HepG2 (cell line): Measurements from ENCODE around the gene NAPB. TPM values are rescaled to one million over a fixed set of nuclear protein-coding genes. Genes with fewer than 3 reads are reported as not detected.

Experiments
- BCL6 ChIP-seq: IDR thresholded peaks from 2 replicates; pipeline ENCODE4 v1.6.1; 2016; ENCODE audit warnings: missing genetic modification reagents, missing compliant biosample characterization
- BRCA1 ChIP-seq: sonication (generic); formaldehyde crosslinking; IDR thresholded peaks from 2 replicates; pipeline ENCODE4 v1.4.0; 2020; ENCODE audit warnings: missing genetic modification reagents
- CHD4 ChIP-seq: fragments of 200-600 bp; sonication (generic); IDR thresholded peaks from 2 replicates; pipeline ENCODE4 v1.7.0; 2017; ENCODE audit warnings: mild to moderate bottlenecking, low read length, borderline replicate concordance
- KDM5A ChIP-seq: fragments of 200-600 bp; sonication (generic); IDR thresholded peaks from 2 replicates; pipeline ENCODE4 v1.7.0; 2018; ENCODE audit warnings: antibody characterized with exemption, mild to moderate bottlenecking, low read length, borderline replicate concordance
- MLX ChIP-seq: IDR thresholded peaks from 2 replicates; pipeline ENCODE4 v1.6.1; 2016
- NR2F6 ChIP-seq, 2 experiments: IDR thresholded peaks; 2 replicates each; pipeline ENCODE4 v1.6.1; 2016; ENCODE audit warnings: antibody characterized with exemption in 1 of 2, mild to moderate bottlenecking in 1 of 2
- RERE ChIP-seq: IDR thresholded peaks from 2 replicates; pipeline ENCODE4 v1.6.1; 2016; ENCODE audit warnings: low read depth, missing genetic modification reagents, missing compliant biosample characterization
- U2AF1 ChIP-seq: fragments of 200-400 bp; formaldehyde crosslinking; optimal IDR thresholded peaks from 2 replicates; pipeline ENCODE3; 2017; ENCODE audit warnings: mild to moderate bottlenecking, low read depth, low read length
- ZNF282 ChIP-seq: fragments of 450-650 bp; IDR thresholded peaks from 2 replicates; pipeline ENCODE4 v1.6.1; 2018; ENCODE audit not compliant: partially characterized antibody
- ZNF468 ChIP-seq: sonication (generic); formaldehyde crosslinking; IDR thresholded peaks from 2 replicates; pipeline ENCODE4 v1.8.0; 2022; ENCODE audit warnings: mild to moderate bottlenecking, moderate library complexity, missing genetic modification reagents
- ZNF510 ChIP-seq: sonication (generic); formaldehyde crosslinking; IDR thresholded peaks from 2 replicates; pipeline ENCODE4 v1.4.0; 2020; ENCODE audit warnings: low read depth, mild to moderate bottlenecking, missing genetic modification reagents
- ZNF556 ChIP-seq: sonication (generic); formaldehyde crosslinking; IDR thresholded peaks from 2 replicates; pipeline ENCODE4 v1.4.0; 2020; ENCODE audit warnings: mild to moderate bottlenecking, missing genetic modification reagents, borderline replicate concordance
- ZNF737 ChIP-seq: sonication (generic); formaldehyde crosslinking; IDR thresholded peaks from 2 replicates; pipeline ENCODE4 v1.5.0; 2020; ENCODE audit warnings: missing genetic modification reagents, mild to moderate bottlenecking, borderline replicate concordance
- polyA plus RNA-seq, 8 experiments: library from polyadenylated mRNA; depleted of rRNA in 3 of 8; stranded (reverse) in 7 of 8; unstranded in 1 of 8; fragments of >200 nt; fragmentation: Illumina TruSeq in 4 of 8; extraction: Trizol in 4 of 8; gene quantifications; 2 replicates each; pipeline versions ENCODE4 v1.2.1 to v1.2.3, GENCODE V29; 2011 to 2016; ENCODE audit warnings: low read depth in 4 of 8, missing spikeins in 1 of 8, mixed read lengths in 1 of 8; ENCODE audit not compliant: insufficient read depth in 1 of 8
- total RNA-seq, 5 experiments: library from RNA; depleted of rRNA; stranded (reverse); fragments of >200 nt; fragmentation: Illumina TruSeq; extraction: Trizol; gene quantifications; 2 replicates each; pipeline ENCODE4 v1.2.3, GENCODE V29; 2016; ENCODE audit warnings: low read depth in 1 of 5
- TF ChIP-seq, protein P1 (sequence below): conservative IDR thresholded peaks from 2 replicates; pipeline ENCODE4 v1.6.1; 2018; ENCODE audit warnings: missing genetic modification reagents
- TF ChIP-seq, protein P2 (sequence below): sonication (generic); formaldehyde crosslinking; IDR thresholded peaks from 2 replicates; pipeline ENCODE4 v1.9.0; 2021; ENCODE audit warnings: mild to moderate bottlenecking, missing genetic modification reagents

NAPB gene
- total and polyA plus RNA-seq, 2 of the 13 experiments (the other 11 are each of a cell fraction or from before 2014, with no cell fraction given), result 15.2 to 16.1 TPM

DNA sequence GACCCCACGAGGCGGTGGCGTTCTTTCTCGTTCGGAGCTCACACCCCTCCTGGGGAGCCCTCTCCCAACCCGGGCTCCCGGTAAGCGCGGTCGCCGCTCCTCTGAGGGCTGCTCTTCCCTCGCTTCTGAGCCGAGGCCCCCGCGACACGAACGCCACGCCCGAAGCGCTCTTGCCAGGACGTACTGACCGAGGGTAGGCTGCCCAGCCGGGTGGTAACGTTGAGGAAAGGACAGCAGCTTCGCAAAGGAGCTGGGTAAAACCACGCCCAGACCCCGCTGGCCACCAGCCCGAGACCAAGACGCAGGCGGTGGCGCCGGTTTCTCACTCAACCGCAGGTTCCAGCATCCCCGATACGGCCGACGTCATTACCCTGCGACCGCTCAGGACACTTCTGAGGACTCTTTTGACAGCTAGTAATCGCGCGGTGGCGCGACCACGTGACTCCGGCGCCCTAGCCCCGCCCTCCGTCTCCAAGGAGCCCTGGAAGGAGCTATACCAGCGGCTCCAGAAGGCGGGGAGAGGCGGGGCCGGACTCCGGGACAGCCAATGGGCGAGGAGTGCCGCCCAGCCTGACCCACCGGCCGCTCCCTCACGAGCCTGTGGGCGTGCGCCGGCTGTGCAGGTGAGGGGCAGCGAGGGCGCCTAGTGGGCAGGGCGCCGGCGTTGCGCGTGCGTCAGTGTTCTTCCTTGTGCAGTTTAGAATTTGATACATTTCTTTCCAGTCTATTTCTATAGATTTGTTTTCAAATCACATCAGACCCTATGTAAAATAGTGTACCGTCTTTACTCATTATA lies 63.3 kb downstream of the NAPB start (continued):
- TF ChIP-seq RERE, result 0 out of 2 replicates have a peak, but pooled peaks have one; percentile 19
- TF ChIP-seq, protein P1, sequence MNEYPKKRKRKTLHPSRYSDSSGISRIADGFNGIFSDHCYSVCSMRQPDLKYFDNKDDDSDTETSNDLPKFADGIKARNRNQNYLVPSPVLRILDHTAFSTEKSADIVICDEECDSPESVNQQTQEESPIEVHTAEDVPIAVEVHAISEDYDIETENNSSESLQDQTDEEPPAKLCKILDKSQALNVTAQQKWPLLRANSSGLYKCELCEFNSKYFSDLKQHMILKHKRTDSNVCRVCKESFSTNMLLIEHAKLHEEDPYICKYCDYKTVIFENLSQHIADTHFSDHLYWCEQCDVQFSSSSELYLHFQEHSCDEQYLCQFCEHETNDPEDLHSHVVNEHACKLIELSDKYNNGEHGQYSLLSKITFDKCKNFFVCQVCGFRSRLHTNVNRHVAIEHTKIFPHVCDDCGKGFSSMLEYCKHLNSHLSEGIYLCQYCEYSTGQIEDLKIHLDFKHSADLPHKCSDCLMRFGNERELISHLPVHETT (CRISPR knock-in tag), result peak; percentile 95
- TF ChIP-seq ZNF737 (CRISPR knock-in tag), result peak; percentile 86; the same call in 1 of the 2 replicates
- TF ChIP-seq ZNF468 (CRISPR knock-in tag), result no peak
- TF ChIP-seq U2AF1, result no peak
- 0 out of 2 replicates have a peak, but pooled peaks have one; percentile 62 for TF ChIP-seq CHD4
- TF ChIP-seq, protein P2, sequence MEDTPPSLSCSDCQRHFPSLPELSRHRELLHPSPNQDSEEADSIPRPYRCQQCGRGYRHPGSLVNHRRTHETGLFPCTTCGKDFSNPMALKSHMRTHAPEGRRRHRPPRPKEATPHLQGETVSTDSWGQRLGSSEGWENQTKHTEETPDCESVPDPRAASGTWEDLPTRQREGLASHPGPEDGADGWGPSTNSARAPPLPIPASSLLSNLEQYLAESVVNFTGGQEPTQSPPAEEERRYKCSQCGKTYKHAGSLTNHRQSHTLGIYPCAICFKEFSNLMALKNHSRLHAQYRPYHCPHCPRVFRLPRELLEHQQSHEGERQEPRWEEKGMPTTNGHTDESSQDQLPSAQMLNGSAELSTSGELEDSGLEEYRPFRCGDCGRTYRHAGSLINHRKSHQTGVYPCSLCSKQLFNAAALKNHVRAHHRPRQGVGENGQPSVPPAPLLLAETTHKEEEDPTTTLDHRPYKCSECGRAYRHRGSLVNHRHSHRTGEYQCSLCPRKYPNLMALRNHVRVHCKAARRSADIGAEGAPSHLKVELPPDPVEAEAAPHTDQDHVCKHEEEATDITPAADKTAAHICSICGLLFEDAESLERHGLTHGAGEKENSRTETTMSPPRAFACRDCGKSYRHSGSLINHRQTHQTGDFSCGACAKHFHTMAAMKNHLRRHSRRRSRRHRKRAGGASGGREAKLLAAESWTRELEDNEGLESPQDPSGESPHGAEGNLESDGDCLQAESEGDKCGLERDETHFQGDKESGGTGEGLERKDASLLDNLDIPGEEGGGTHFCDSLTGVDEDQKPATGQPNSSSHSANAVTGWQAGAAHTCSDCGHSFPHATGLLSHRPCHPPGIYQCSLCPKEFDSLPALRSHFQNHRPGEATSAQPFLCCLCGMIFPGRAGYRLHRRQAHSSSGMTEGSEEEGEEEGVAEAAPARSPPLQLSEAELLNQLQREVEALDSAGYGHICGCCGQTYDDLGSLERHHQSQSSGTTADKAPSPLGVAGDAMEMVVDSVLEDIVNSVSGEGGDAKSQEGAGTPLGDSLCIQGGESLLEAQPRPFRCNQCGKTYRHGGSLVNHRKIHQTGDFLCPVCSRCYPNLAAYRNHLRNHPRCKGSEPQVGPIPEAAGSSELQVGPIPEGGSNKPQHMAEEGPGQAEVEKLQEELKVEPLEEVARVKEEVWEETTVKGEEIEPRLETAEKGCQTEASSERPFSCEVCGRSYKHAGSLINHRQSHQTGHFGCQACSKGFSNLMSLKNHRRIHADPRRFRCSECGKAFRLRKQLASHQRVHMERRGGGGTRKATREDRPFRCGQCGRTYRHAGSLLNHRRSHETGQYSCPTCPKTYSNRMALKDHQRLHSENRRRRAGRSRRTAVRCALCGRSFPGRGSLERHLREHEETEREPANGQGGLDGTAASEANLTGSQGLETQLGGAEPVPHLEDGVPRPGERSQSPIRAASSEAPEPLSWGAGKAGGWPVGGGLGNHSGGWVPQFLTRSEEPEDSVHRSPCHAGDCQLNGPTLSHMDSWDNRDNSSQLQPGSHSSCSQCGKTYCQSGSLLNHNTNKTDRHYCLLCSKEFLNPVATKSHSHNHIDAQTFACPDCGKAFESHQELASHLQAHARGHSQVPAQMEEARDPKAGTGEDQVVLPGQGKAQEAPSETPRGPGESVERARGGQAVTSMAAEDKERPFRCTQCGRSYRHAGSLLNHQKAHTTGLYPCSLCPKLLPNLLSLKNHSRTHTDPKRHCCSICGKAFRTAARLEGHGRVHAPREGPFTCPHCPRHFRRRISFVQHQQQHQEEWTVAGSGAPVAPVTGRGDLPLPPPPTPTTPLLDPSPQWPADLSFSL, result no peak
- TF ChIP-seq ZNF282, result no peak
- TF ChIP-seq MLX (CRISPR knock-in tag), result peak; percentile 79
- peak; percentile 53; the same call in 1 of the 2 replicates for TF ChIP-seq ZNF556 (CRISPR knock-in tag)
- peak; percentile 86 for TF ChIP-seq BRCA1
- TF ChIP-seq BCL6, result peak; percentile 64; the same call in 1 of the 2 replicates
- no peak for TF ChIP-seq NR2F6 (IDR thresholded peaks at IDR 0.05)
- TF ChIP-seq NR2F6 (CRISPR knock-in tag; IDR thresholded peaks at IDR 0.05), result peak; percentile 59
- TF ChIP-seq KDM5A, result peak; percentile 96
- no peak for TF ChIP-seq ZNF510 (CRISPR knock-in tag)
